MCF 10A (cell line): ENCODE measurements around the gene GABBR1. TPM values are rescaled to one million over a fixed set of nuclear protein-coding genes. Genes with fewer than 3 reads are reported as not detected.

Source experiments
- BruUV-seq: library from RNA; stranded (reverse); fragments of 400-500 nt; replicated peaks from 2 replicates; lab custom pipeline; 2021; lab: Mats Ljungman, UMichigan
- CTCF ChIA-PET: fragments of 300-600 bp; sonication (Branson Sonifier 250); formaldehyde crosslinking; extraction: SDS; loops from one replicate; lab custom pipeline; 2021; ENCODE audit warnings: antibody characterized with exemption, inconsistent platforms; lab: Yijun Ruan, JAX
- POLR2A ChIA-PET: fragments of 300-600, 350-650 bp; sonication (Branson Sonifier 250); formaldehyde crosslinking; extraction: SDS; loops from one replicate; lab custom pipeline; 2020; ENCODE audit warnings: antibody characterized with exemption, inconsistent platforms; lab: Yijun Ruan, JAX
- DNase-seq: peaks from one replicate; pipeline ENCODE4 v3.0.0-alpha.2; 2018; ENCODE audit not compliant: unreplicated experiment
- H3K27ac Mint-ChIP-seq: one replicate; pipeline ENCODE4 v1.8.0; 2022; ENCODE audit warnings: mild to moderate bottlenecking, low read depth, mixed read lengths; ENCODE audit not compliant: unreplicated experiment
- H3K27me3 Mint-ChIP-seq: one replicate; pipeline ENCODE4 v1.8.0; 2022; ENCODE audit warnings: mixed read lengths; ENCODE audit not compliant: insufficient read depth, unreplicated experiment
- H3K36me3 Mint-ChIP-seq: one replicate; pipeline ENCODE4 v1.8.0; 2022; ENCODE audit warnings: mild to moderate bottlenecking, moderate library complexity, mixed read lengths; ENCODE audit not compliant: insufficient read depth, unreplicated experiment
- H3K4me1 Mint-ChIP-seq: one replicate; pipeline ENCODE4 v1.8.0; 2022; ENCODE audit warnings: mixed read lengths; ENCODE audit not compliant: insufficient read depth, unreplicated experiment
- H3K4me3 Mint-ChIP-seq: one replicate; pipeline ENCODE4 v1.8.0; 2022; ENCODE audit warnings: mild to moderate bottlenecking, moderate library complexity, mixed read lengths; ENCODE audit not compliant: unreplicated experiment
- H3K9me3 Mint-ChIP-seq: one replicate; pipeline ENCODE4 v1.8.0; 2022; ENCODE audit warnings: mixed read lengths; ENCODE audit not compliant: unreplicated experiment
- CTCF ChIP-seq: fragments of 200-600 bp; IDR thresholded peaks from one replicate; pipeline ENCODE4 v1.8.0; 2022; ENCODE audit warnings: antibody characterized with exemption, mild to moderate bottlenecking; ENCODE audit not compliant: unreplicated experiment
- intact Hi-C: fragments of 100-400 bp; cut with micrococcal nuclease; formaldehyde crosslinking; loops from 2 replicates; pipeline ENCODE4 v1.14.1; 2022
- total RNA-seq: library from RNA; stranded (reverse); gene quantifications from 2 replicates; pipeline ENCODE4 v1.2.3, GENCODE V29; 2022

GABBR1 gene
- total RNA-seq, 1 experiment from 2014 or later = 38.8 TPM

DNA sequence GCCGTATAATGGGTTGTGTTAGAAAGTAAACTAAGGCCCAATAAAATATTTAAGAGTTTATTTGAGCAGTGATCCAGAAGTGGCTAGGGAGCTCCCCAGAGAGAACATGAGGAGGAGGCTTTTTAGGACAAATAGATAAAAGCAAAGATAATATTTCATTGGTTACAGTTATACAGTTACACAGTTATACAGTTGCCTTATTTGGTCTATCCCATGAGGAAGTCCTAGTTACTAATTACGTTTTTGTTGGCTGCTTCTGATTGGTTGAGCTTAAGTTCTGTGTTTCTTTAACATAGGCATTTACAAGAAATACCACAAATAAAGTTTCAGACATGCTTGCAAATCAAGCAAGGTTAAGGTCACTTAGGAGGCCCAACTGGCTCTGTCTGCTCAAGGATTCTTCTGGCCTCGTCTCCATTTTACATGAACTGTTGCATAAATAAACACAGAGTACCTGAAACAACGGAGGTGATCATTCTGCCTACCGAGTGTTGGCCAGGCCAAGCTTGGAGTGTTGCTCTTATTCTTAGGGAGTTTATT is 80.4 kb downstream of the GABBR1 start:
- peaks cover 67% of the 10 kb centered on the region for H3K27me3 Mint-ChIP-seq
- H3K36me3 Mint-ChIP-seq = peaks cover 6% of the 10 kb centered on the region
- no peaks in the 10 kb centered on the region for H3K9me3 Mint-ChIP-seq
- no peak for TF ChIP-seq CTCF
- no TSS peak for BruUV-seq
- peak; percentile 69 for DNase-seq
- intact Hi-C loops = no loop called here
- CTCF ChIA-PET = no interaction called here
- H3K27ac Mint-ChIP-seq = no peak overlapping the region
- no peak overlapping the region for H3K4me3 Mint-ChIP-seq
- no peaks in the 10 kb centered on the region for H3K4me1 Mint-ChIP-seq
- POLR2A ChIA-PET = no interaction called here

GRCh38 chr6:29547573-29547972 is 85.4 kb downstream of the GABBR1 start:
- no peak for TF ChIP-seq CTCF
- Mint-ChIP-seq H3K27ac (no peak overlapping the region), H3K9me3 (no peaks in the 10 kb centered on the region), H3K4me1 (no peaks in the 10 kb centered on the region), H3K36me3 (peaks cover 8% of the 10 kb centered on the region), H3K4me3 (no peak overlapping the region), H3K27me3 (peaks cover 80% of the 10 kb centered on the region)
- POLR2A ChIA-PET = no interaction called here
- intact Hi-C loops = no loop called here
- no peak for DNase-seq
- BruUV-seq = no TSS peak
- CTCF ChIA-PET = no interaction called here

GRCh38 chr6:29537714-29538403 is 95.1 kb downstream of the GABBR1 start:
- DNase-seq = no peak
- no peak overlapping the region for H3K4me3 Mint-ChIP-seq
- intact Hi-C loops = no loop called here
- peaks cover 6% of the 10 kb centered on the region for H3K36me3 Mint-ChIP-seq
- no peaks in the 10 kb centered on the region for H3K9me3 Mint-ChIP-seq
- no peak for TF ChIP-seq CTCF
- peaks cover 36% of the 10 kb centered on the region for H3K27me3 Mint-ChIP-seq
- H3K27ac Mint-ChIP-seq = no peak overlapping the region
- H3K4me1 Mint-ChIP-seq = no peaks in the 10 kb centered on the region
- no TSS peak for BruUV-seq
- ChIA-PET POLR2A (no interaction called here), CTCF (no interaction called here)

DNA sequence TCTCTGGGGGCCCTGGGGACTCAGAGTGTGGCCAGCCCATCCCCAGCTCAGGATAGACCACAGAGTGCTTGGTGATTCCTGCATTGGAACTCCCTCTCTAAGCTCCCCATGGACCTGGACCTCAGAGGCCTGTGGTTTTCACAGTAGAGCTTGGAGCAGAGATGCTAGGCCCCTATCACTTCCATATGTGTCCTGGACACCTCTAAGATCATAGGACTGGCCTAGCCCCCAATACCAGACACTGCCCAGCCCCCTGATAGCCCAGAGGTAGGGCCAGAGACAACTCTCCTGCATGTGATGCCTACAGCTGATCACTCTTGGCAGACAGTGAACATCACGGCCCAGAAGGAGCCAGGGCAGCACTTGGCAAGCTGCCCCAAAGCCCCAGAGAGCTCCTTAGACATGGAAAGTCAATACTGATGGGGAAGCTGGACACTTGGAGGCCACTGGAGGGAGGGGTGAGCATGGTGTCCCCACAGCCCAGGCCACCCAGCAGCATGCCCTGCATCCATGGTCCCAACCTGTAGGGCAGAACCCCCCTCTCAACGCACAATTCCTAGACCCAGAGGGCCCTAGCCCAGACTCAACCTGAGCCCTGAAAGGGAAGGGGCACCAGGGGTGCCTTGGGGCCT is 100.5 kb downstream of the GABBR1 start:
- ChIA-PET POLR2A (no interaction called here), CTCF (no interaction called here)
- DNase-seq = no peak
- H3K27ac Mint-ChIP-seq = no peak overlapping the region
- H3K4me1 Mint-ChIP-seq = peaks cover 6% of the 10 kb centered on the region
- no peaks in the 10 kb centered on the region for H3K36me3 Mint-ChIP-seq
- TF ChIP-seq CTCF = no peak
- intact Hi-C loops = no loop called here
- peaks cover 9% of the 10 kb centered on the region for H3K27me3 Mint-ChIP-seq
- H3K4me3 Mint-ChIP-seq = no peak overlapping the region
- H3K9me3 Mint-ChIP-seq = no peaks in the 10 kb centered on the region
- BruUV-seq = no TSS peak
